Sciatic nerve (tissue), 2 donors: ENCODE measurements around the gene SCGB1D4. TPM values are rescaled to one million over a fixed set of nuclear protein-coding genes. Genes with fewer than 3 reads are reported as not detected.

Experiments
- ATAC-seq: fragments of 200-7000 bp; cut with Tn5 transposase; one replicate; pipeline ENCODE4 v1.9.1; 2020; ENCODE audit warnings: mild to moderate bottlenecking, moderate library complexity
- DNase-seq: peaks from one replicate; pipeline ENCODE4 v3.0.0-alpha.2; 2020; ENCODE audit warnings: low spot score
- intact Hi-C: fragments of 100-400 bp; cut with DNase I; formaldehyde crosslinking; loops from one replicate; pipeline ENCODE4 v1.14.2; 2022
- total RNA-seq: library from RNA; stranded (reverse); fragmentation: NEBNext Ultra II Directional; extraction: Animal tissue kit (Norgen Biotek cat#: 25700); gene quantifications from one replicate; pipeline ENCODE4 v1.2.1, GENCODE V29; 2021
- donor health status: DM: no; HTN: no; CAD: no.
- donor health status: DM: no; HTN: no; CAD: no.

The SCGB1D4 gene
- total RNA-seq, 1 donor from 2014 or later: not detected

GRCh38 chr11:62306227-62306626 lies 7.4 kb upstream of the SCGB1D4 start:
- no peak for DNase-seq
- intact Hi-C loops: no loop called here
- ATAC-seq: no peak

GRCh38 chr11:62295504-62295903 lies 3.4 kb downstream of the SCGB1D4 start:
- intact Hi-C loops: loop anchor here (10.0 kb wide), 1 partner anchor 51 kb away; the partner anchor contains the start of gene SCGB1D2
- DNase-seq (no peak), ATAC-seq (no peak)

DNA sequence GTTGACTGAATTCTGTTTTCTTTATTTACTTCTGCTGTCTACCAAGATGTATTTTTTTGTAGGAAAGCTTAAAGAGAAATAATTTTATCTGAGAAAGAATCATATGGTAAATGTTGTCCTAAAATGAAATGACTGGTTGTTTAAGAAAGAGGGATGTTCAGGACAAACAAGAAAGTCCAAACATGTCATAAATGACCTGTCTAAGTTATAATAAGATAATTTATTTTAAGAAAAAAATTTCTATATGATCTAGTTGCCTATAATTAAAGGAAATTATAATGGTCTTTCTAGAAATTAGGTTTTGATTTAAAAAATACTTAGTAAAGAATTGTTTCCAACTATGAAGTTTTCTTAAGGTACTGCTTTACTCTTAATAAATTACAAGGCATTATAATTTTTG lies 18.4 kb downstream of the SCGB1D4 start:
- ATAC-seq (no peak), DNase-seq (no peak)
- intact Hi-C loops: no loop called here

- intact Hi-C loops: no loop called here
- DNase-seq (no peak), ATAC-seq (no peak)
Measured at GRCh38 chr11:62273789-62274275, 25.0 kb downstream of the SCGB1D4 start.

- ATAC-seq (no peak), DNase-seq (no peak)
- intact Hi-C loops: no loop called here
Measured at GRCh38 chr11:62273284-62273683, 25.6 kb downstream of the SCGB1D4 start.

GRCh38 chr11:62269654-62270278 lies 29.1 kb downstream of the SCGB1D4 start, which contains the start of gene SCGB2A2:
Gene SCGB2A2, plus strand, starts transcription at chr11:62270158. Its CDS starts 59 bp downstream, at chr11:62270217.
- DNase-seq: no peak
- intact Hi-C loops: no loop called here
- no peak for ATAC-seq

DNA sequence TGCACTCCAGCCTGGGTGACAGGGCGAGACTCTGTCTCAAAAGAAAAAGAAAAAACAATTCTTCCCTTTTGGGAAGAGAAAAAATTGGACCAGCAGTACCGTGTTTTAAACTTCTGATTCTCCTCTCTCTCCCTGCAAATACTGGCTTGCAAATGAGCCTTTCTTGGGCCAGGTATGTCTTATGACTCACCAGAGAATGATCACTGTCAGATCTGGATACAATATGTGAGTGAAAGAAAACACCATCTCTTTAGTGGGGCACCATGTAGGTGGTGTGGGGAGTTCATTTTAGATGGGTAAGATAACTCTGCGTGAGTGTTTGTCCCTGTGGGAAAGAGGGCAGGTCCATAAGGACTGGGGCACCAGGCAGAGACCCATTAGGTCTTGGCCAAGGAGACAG lies 31.3 kb downstream of the SCGB1D4 start:
- intact Hi-C loops: no loop called here
- no peak for ATAC-seq
- DNase-seq: no peak

DNA sequence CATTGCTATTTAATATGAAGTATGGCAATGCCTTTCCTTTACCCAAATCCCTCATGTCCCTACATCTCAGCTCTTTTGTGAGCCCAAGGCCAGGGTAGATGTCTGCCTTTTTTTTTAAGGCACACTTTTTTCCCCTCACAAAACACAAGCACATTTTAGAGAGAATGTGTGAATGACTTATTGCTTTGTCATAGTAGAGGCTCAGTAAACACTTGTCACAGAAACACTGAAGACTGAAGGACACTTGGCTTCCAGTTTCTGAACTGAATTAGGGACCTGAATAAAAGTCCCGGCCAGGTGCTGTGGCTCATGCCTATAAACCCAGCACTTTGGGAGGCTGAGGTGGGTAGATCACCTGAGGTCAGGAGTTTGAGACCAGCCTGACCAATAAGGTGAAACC lies 31.8 kb downstream of the SCGB1D4 start:
- intact Hi-C loops: no loop called here
- no peak for ATAC-seq
- DNase-seq: no peak

DNA sequence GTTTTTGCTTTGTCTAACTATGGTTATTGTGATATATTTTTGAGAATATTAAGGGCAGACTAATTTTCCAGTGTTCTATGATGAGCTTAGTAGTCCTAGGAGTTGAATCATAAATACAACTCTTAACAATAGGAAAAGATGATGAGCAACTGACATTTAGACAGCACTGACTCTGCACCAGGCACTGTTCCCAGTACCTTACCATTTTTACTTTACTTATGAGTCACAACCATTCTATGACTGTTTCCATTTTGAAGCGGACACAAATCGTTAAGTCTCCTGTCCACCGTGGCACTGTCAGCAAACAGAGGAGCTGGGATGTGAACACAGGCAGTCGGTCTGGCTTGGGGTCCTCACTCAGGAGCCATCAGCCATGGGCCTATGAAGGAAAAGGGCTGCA lies 32.3 kb downstream of the SCGB1D4 start:
- intact Hi-C loops: no loop called here
- DNase-seq: no peak
- ATAC-seq: no peak

DNA sequence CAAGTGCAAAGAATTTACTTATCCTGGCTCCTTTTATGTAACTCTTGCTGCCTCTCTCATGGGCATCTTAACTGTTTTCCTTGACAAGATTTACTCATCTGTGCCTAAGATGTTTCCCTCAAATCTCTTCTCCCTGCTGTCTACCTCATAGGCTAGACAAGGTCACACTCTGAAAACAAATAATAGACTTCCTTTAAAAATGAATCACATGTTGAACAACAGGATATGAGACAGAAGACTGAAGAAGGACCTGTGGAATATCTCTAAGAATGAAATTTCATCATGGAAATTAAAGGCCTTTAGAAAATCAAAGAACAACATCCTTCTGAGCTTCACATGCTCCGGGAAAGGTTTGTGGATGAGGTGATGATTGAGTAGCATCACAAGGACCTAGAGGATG lies 34.9 kb downstream of the SCGB1D4 start:
- intact Hi-C loops: no loop called here
- no peak for DNase-seq
- no peak for ATAC-seq

DNA sequence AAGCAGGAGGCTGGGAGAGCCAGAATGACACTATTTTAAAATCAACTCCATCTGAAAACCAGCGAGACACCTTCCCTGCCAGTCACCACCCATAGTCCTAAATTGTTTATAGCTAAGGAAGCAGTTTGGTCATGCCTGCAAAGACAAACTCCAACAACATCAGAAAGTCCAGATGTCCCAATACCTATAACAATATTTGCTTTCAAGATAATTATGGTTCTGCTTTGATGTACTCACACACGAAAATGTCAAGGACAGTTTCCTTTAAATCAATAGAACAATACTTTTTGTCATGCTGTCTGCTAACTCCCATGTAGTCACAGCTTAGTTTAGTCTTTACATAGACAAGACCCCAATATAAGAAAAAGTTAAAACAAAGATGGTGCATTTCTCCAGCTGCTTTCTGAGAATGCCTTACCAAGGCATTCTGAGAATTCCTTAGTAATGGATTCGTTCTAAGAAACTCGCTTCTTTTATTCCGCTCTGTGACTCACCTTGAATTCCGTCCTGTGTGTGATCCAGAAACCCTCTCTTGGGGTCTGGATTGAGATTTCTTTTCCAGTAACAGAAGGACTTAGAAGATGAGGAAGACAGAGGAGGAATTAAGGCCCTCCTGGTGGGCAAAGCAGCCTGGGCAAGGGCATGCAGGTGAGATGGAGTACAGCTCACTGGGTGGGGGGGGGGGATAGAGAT lies 38.5 kb downstream of the SCGB1D4 start:
- intact Hi-C loops: no loop called here
- DNase-seq (no peak), ATAC-seq (no peak)

- DNase-seq: no peak
- ATAC-seq: no peak
Measured at GRCh38 chr11:62256281-62256680, 42.6 kb downstream of the SCGB1D4 start.

DNA sequence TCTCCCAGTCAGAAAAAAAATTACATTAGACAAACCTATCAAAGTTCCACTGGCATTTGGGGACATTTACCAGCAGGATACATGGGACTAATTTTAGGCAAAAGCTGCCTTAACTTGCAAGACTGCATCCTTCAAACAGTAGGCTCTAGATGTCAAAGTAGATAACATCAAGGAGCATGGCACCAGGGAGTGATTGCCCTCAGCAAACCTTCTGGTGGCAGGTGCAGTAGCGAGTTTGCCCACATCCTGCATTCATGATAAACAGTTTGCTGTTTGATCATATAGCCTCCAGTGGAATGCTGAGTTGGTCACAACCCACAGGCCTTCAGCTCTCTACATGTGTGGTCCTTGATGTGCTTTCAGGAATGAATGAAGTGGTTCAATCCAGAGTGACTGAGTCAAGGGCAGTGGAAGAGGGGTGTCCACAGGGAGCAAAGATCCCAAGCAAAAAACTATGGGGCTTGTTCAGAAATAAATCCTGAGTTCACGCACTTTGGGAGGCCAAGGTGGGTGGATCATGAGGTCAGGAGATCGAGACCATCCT lies 44.8 kb downstream of the SCGB1D4 start:
- intact Hi-C loops: no loop called here
- DNase-seq (no peak), ATAC-seq (no peak)

More at GRCh38 chr11:62256281-62256680, 42.6 kb downstream of the SCGB1D4 start:
- intact Hi-C loops: no loop called here

GRCh38 chr11:62251698-62252097 lies 47.2 kb downstream of the SCGB1D4 start:
- DNase-seq: no peak
- ATAC-seq: no peak
- intact Hi-C loops: no loop called here

Other genes starting within 250 kb of the SCGB1D4 start
- 19.4 TPM for gene INCENP, start 175.1 kb downstream of the SCGB1D4 start, total RNA-seq
- not detected for gene SCGB1D1, start 108.9 kb downstream of the SCGB1D4 start, total RNA-seq
- not detected for gene SCGB2A1, start 90.4 kb downstream of the SCGB1D4 start, total RNA-seq
- gene SCGB1D2, start 56.8 kb downstream of the SCGB1D4 start, total RNA-seq: not detected
- not detected for gene SCGB2A2, start 28.9 kb downstream of the SCGB1D4 start, total RNA-seq
- gene ASRGL1, start 38.4 kb upstream of the SCGB1D4 start, total RNA-seq: 17.0 TPM
- gene SCGB1A1, start 120.0 kb upstream of the SCGB1D4 start, total RNA-seq: 3.5 TPM
- 2,773 TPM for gene AHNAK, start 247.7 kb upstream of the SCGB1D4 start, total RNA-seq